Naive thymus-derived CD4-positive, alpha-beta T cell (primary cell): ENCODE measurements around the gene SPTBN4. TPM values are rescaled to one million over a fixed set of nuclear protein-coding genes. Genes with fewer than 3 reads are reported as not detected.

ENCODE experiments used
- ATAC-seq: fragments of 150-1000 bp; cut with Tn5 transposase; 2 replicates; pipeline ENCODE4 v1.10.0; 2021; ENCODE audit warnings: mild to moderate bottlenecking, moderate library complexity
- CTCF ChIA-PET: fragments of 350-600 bp; sonication (Branson Sonifier 250); formaldehyde crosslinking; loops from one replicate; lab custom pipeline; 2021; ENCODE audit warnings: antibody characterized with exemption; lab: Charles Lee
- POLR2A ChIA-PET: fragments of 350-600 bp; sonication (Branson Sonifier 250); formaldehyde crosslinking; loops from one replicate; lab custom pipeline; 2021; ENCODE audit warnings: antibody characterized with exemption, inconsistent platforms; lab: Charles Lee
- DNase-seq, 9 donors: peaks; one replicate each; pipeline versions ENCODE4 v3.0.0 to v3.0.0-alpha.2; 2020 to 2022; ENCODE audit warnings: mixed read lengths in 1 of 9
- H3K27ac ChIP-seq: one replicate; pipeline ENCODE4 v1.7.0; 2013; ENCODE audit warnings: mild to moderate bottlenecking, low read depth, low read length, moderate library complexity
- H3K27me3 ChIP-seq, 2 donors: one replicate each; pipeline ENCODE4 v1.7.0; 2013; ENCODE audit warnings: low read length in 2 of 2, mild to moderate bottlenecking in 2 of 2, moderate library complexity in 2 of 2; ENCODE audit not compliant: control insufficient read depth in 2 of 2, insufficient read depth in 2 of 2
- H3K36me3 ChIP-seq, 3 experiments: 1 replicate in 2 of 3; 2 replicates in 1 of 3; pipeline ENCODE4 v1.7.0; 2013; ENCODE audit warnings: low read length in 3 of 3, mild to moderate bottlenecking in 3 of 3, moderate library complexity in 1 of 3; ENCODE audit not compliant: insufficient read depth in 3 of 3, control insufficient read depth in 2 of 3
- H3K4me1 ChIP-seq, 2 donors: one replicate each; pipeline ENCODE4 v1.7.0; 2013; ENCODE audit warnings: low read length in 2 of 2, mild to moderate bottlenecking in 2 of 2, moderate library complexity in 1 of 2; ENCODE audit not compliant: control insufficient read depth in 2 of 2, insufficient read depth in 2 of 2
- H3K4me3 ChIP-seq: 2 replicates; pipeline ENCODE4 v1.7.0; 2013; ENCODE audit warnings: mild to moderate bottlenecking, low read length
- H3K9me3 ChIP-seq, 3 experiments: 1 replicate in 2 of 3; 2 replicates in 1 of 3; pipeline ENCODE4 v1.7.0; 2013; ENCODE audit warnings: low read length in 3 of 3; ENCODE audit not compliant: control insufficient read depth in 2 of 3
- H3K27ac Mint-ChIP-seq, 9 donors: one replicate each; pipeline ENCODE4 v1.8.0; 2020 to 2022; ENCODE audit warnings: mixed read lengths in 9 of 9, mild to moderate bottlenecking in 8 of 9, moderate library complexity in 5 of 9, inconsistent platforms in 2 of 9
- H3K27me3 Mint-ChIP-seq, 5 donors: one replicate each; pipeline ENCODE4 v1.8.0; 2021 to 2022; ENCODE audit warnings: mixed read lengths in 5 of 5, mild to moderate bottlenecking in 1 of 5
- H3K36me3 Mint-ChIP-seq, 5 donors: one replicate each; pipeline ENCODE4 v1.8.0; 2020 to 2022; ENCODE audit warnings: mixed read lengths in 5 of 5, mild to moderate bottlenecking in 3 of 5, inconsistent platforms in 1 of 5
- H3K4me1 Mint-ChIP-seq, 7 donors: one replicate each; pipeline ENCODE4 v1.8.0; 2020 to 2022; ENCODE audit warnings: mixed read lengths in 7 of 7, mild to moderate bottlenecking in 3 of 7, inconsistent platforms in 1 of 7
- H3K4me3 Mint-ChIP-seq, 10 donors: one replicate each; pipeline ENCODE4 v1.8.0; 2020 to 2022; ENCODE audit warnings: mild to moderate bottlenecking in 10 of 10, mixed read lengths in 10 of 10, moderate library complexity in 6 of 10, inconsistent platforms in 2 of 10
- H3K9me3 Mint-ChIP-seq, 11 donors: one replicate each; pipeline ENCODE4 v1.8.0; 2020 to 2022; ENCODE audit warnings: mixed read lengths in 11 of 11, mild to moderate bottlenecking in 4 of 11, inconsistent platforms in 1 of 11, moderate library complexity in 1 of 11
- intact Hi-C, 2 donors: fragments of 100-400 bp; cut with micrococcal nuclease; formaldehyde crosslinking; loops; one replicate each; pipeline ENCODE4 v1.15.1; 2023
- polyA plus RNA-seq, 2 donors: library from polyadenylated mRNA; unstranded; fragments of 300-500 nt; fragmentation: Illumina TruSeq; gene quantifications; one replicate each; pipeline ENCODE4 v1.2.3, GENCODE V29; 2021
- total RNA-seq, 6 experiments: library from RNA in 5 of 6; stranded (reverse) in 5 of 6; gene quantifications; 1 replicate in 5 of 6; 2 replicates in 1 of 6; pipeline ENCODE4 v1.2.3 and lab custom pipeline; 2021 to 2026

SPTBN4 gene
- total and polyA plus RNA-seq, 7 experiments from 2014 or later = 0.20 to 1.5 (median 0.66) TPM; not detected in 1

GRCh38 chr19:40528533-40529092 lies 61.8 kb downstream of the SPTBN4 start:
- peak overlapping the region in 3 of 9 donors; percentile 36 to 86 (median 49) for H3K27ac Mint-ChIP-seq
- Histone ChIP-seq H3K27ac (no peak overlapping the region), H3K4me3 (no peak overlapping the region), H3K27me3 (peaks cover 0 to 3% of the 10 kb centered on the region in 2 donors), H3K36me3 (no peaks in the 10 kb centered on the region), H3K4me1 (peaks cover 9 to 16% of the 10 kb centered on the region in 2 donors), H3K9me3 (peaks cover 0 to under 1% (median 0%) of the 10 kb centered on the region in 3 experiments)
- POLR2A ChIA-PET = interaction anchor here (1.1 to 1.4 kb wide), 2 partner anchors 42 to 77 kb away, joined by 4 read pairs; no protein-coding TSS in a partner anchor
- H3K4me1 Mint-ChIP-seq = peaks cover 5 to 25% (median 12%) of the 10 kb centered on the region in 7 donors
- CTCF ChIA-PET = interaction anchor here (1.0 to 1.1 kb wide), 3 partner anchors 10 to 75 kb away, joined by 3 to 4 read pairs (median 4); no protein-coding TSS in a partner anchor
- H3K4me3 Mint-ChIP-seq = peak overlapping the region in 5 of 10 donors; percentile 14 to 83 (median 52)
- H3K27me3 Mint-ChIP-seq = peaks cover 13 to 32% (median 21%) of the 10 kb centered on the region in 5 donors
- H3K36me3 Mint-ChIP-seq = peaks cover 0 to 4% (median 0%) of the 10 kb centered on the region in 5 donors
- DNase-seq (no peak), ATAC-seq (no peak)
- peaks cover 0 to 7% (median 2%) of the 10 kb centered on the region in 11 donors for H3K9me3 Mint-ChIP-seq
- intact Hi-C loops = loop anchor here (1.0 to 10.0 kb wide), 10 partner anchors 20 to 734 kb away; partner anchors contain the start of genes HNRNPUL1 (in 1 of the 2) and SHKBP1 (in 1 of the 2)

- peak overlapping the region in 6 of 9 donors; percentile 36 to 90 (median 60) for H3K27ac Mint-ChIP-seq
- peaks cover 5 to 25% (median 12%) of the 10 kb centered on the region in 7 donors for H3K4me1 Mint-ChIP-seq
- peaks cover 0 to 7% (median 4%) of the 10 kb centered on the region in 5 donors for H3K36me3 Mint-ChIP-seq
- peaks cover 0 to 13% (median 4%) of the 10 kb centered on the region in 11 donors for H3K9me3 Mint-ChIP-seq
- peak; percentile 84 to 97 (median 89) for DNase-seq
- Histone ChIP-seq H3K4me1 (peaks cover 9 to 16% of the 10 kb centered on the region in 2 donors), H3K9me3 (peaks cover 0 to 8% (median 0%) of the 10 kb centered on the region in 3 experiments), H3K4me3 (peak overlapping the region; percentile 72), H3K27ac (no peak overlapping the region), H3K27me3 (peaks cover 0 to 3% of the 10 kb centered on the region in 2 donors), H3K36me3 (no peaks in the 10 kb centered on the region)
- H3K27me3 Mint-ChIP-seq = peaks cover 13 to 37% (median 24%) of the 10 kb centered on the region in 5 donors
- ChIA-PET CTCF (interaction anchor here (1.0 to 1.1 kb wide), 4 partner anchors 9 to 75 kb away, joined by 3 to 4 read pairs (median 4); no protein-coding TSS in a partner anchor), POLR2A (interaction anchor here (1.1 to 1.4 kb wide), 2 partner anchors 41 to 76 kb away, joined by 4 read pairs; no protein-coding TSS in a partner anchor)
- ATAC-seq = peak; percentile 97
- H3K4me3 Mint-ChIP-seq = peak overlapping the region; percentile 66 to 87 (median 81)
- intact Hi-C loops = loop anchor here (1.0 to 10.0 kb wide), 10 partner anchors 19 to 733 kb away; partner anchors contain the start of genes HNRNPUL1 (in 1 of the 2) and SHKBP1 (in 1 of the 2)
These were observed 62.5 kb downstream of the SPTBN4 start for GRCh38 chr19:40529093-40529954.

GRCh38 chr19:40530091-40530901 lies 63.5 kb downstream of the SPTBN4 start:
- Histone ChIP-seq H3K4me1 (peaks cover 9 to 16% of the 10 kb centered on the region in 2 donors), H3K27ac (no peak overlapping the region), H3K36me3 (no peaks in the 10 kb centered on the region), H3K9me3 (peaks cover 0 to 8% (median 0%) of the 10 kb centered on the region in 3 experiments), H3K4me3 (peak overlapping the region; percentile 72), H3K27me3 (peaks cover 0 to 3% of the 10 kb centered on the region in 2 donors)
- Mint-ChIP-seq H3K27ac (peak overlapping the region in 3 of 9 donors; percentile 72 to 90 (median 84)), H3K36me3 (peaks cover 0 to 10% (median 4%) of the 10 kb centered on the region in 5 donors), H3K4me3 (peak overlapping the region in 9 of 10 donors; percentile 66 to 87 (median 82)), H3K27me3 (peaks cover 13 to 37% (median 24%) of the 10 kb centered on the region in 5 donors), H3K4me1 (peaks cover 5 to 25% (median 12%) of the 10 kb centered on the region in 7 donors), H3K9me3 (peaks cover 0 to 13% (median 4%) of the 10 kb centered on the region in 11 donors)
- intact Hi-C loops = no loop called here
- ATAC-seq = no peak
- CTCF ChIA-PET = interaction anchor here (1.0 kb wide), 1 partner anchor 23 kb away, joined by 3 read pairs; no protein-coding TSS in a partner anchor
- POLR2A ChIA-PET = interaction anchor here (1.4 kb wide), 1 partner anchor 40 kb away, joined by 4 read pairs; no protein-coding TSS in a partner anchor
- peak in 4 of 9 donors; percentile 23 to 54 (median 26) for DNase-seq

- H3K9me3 ChIP-seq = peaks cover 0 to 8% (median 0%) of the 10 kb centered on the region in 3 experiments
- peaks cover 0 to 3% of the 10 kb centered on the region in 2 donors for H3K27me3 ChIP-seq
- peaks cover 9 to 16% of the 10 kb centered on the region in 2 donors for H3K4me1 ChIP-seq
- peaks cover 5 to 21% (median 12%) of the 10 kb centered on the region in 7 donors for H3K4me1 Mint-ChIP-seq
- CTCF ChIA-PET = interaction anchor here (2.2 kb wide), 1 partner anchor 100 kb away, joined by 8 read pairs; no protein-coding TSS in a partner anchor
- H3K27ac ChIP-seq = no peak overlapping the region
- peaks cover 13 to 34% (median 24%) of the 10 kb centered on the region in 5 donors for H3K27me3 Mint-ChIP-seq
- H3K9me3 Mint-ChIP-seq = peaks cover 0 to 11% (median 4%) of the 10 kb centered on the region in 11 donors
- H3K27ac Mint-ChIP-seq = no peak overlapping the region
- ATAC-seq (no peak), DNase-seq (no peak)
- intact Hi-C loops = no loop called here
- no peak overlapping the region for H3K4me3 ChIP-seq
- POLR2A ChIA-PET = no interaction called here
- H3K36me3 ChIP-seq = no peaks in the 10 kb centered on the region
- peaks cover 0 to 10% (median 0%) of the 10 kb centered on the region in 5 donors for H3K36me3 Mint-ChIP-seq
- no peak overlapping the region for H3K4me3 Mint-ChIP-seq
These were observed 66.7 kb downstream of the SPTBN4 start for GRCh38 chr19:40533508-40533907.

GRCh38 chr19:40534148-40534547 lies 67.3 kb downstream of the SPTBN4 start:
- Mint-ChIP-seq H3K9me3 (peaks cover 0 to 11% (median 4%) of the 10 kb centered on the region in 11 donors), H3K27ac (no peak overlapping the region), H3K4me1 (peaks cover 5 to 17% (median 8%) of the 10 kb centered on the region in 7 donors), H3K36me3 (peaks cover 0 to 10% (median 0%) of the 10 kb centered on the region in 5 donors), H3K4me3 (no peak overlapping the region), H3K27me3 (peaks cover 13 to 34% (median 24%) of the 10 kb centered on the region in 5 donors)
- intact Hi-C loops = no loop called here
- H3K9me3 ChIP-seq = peaks cover 0 to 8% (median 0%) of the 10 kb centered on the region in 3 experiments
- H3K4me3 ChIP-seq = no peak overlapping the region
- ChIA-PET POLR2A (no interaction called here), CTCF (interaction anchor here (2.2 kb wide), 1 partner anchor 100 kb away, joined by 8 read pairs; no protein-coding TSS in a partner anchor)
- H3K36me3 ChIP-seq = no peaks in the 10 kb centered on the region
- DNase-seq = no peak
- no peak overlapping the region for H3K27ac ChIP-seq
- peaks cover 9 to 10% of the 10 kb centered on the region in 2 donors for H3K4me1 ChIP-seq
- ATAC-seq = no peak
- H3K27me3 ChIP-seq = peaks cover 0 to 3% of the 10 kb centered on the region in 2 donors
